ENCODE data around the gene RAB13. TPM values are rescaled to one million over a fixed set of nuclear protein-coding genes. Genes with fewer than 3 reads are reported as not detected.
"Not testable (repeated sequence)": the region's sequence is repeated elsewhere in the genome, so short reads cannot be mapped to it uniquely, and the experiment has no call there.

The RAB13 gene
- total and polyA plus RNA-seq, 2 donors (not counting 1 experiment from before 2014, with no cell fraction given), result 0.09 to 9.7 TPM

GRCh38 chr1:153984123-153984894 is 1.8 kb downstream of the RAB13 start:
- Histone ChIP-seq H3K9ac (ENCODE audit: low read length) (no peak overlapping the region), H3K27ac (ENCODE audit: low read length in 2 of 2) (no peak overlapping the region), H3K4me1 (ENCODE audit: control insufficient read depth in 2 of 2, insufficient read depth in 2 of 2, low read length in 2 of 2) (peaks cover 15 to 24% of the 10 kb centered on the region in 2 donors), H3K36me3 (replicated peaks in 1 of 2; ENCODE audit: control extremely low read depth in 1 of 2, control insufficient read depth in 1 of 2, extremely low read depth in 1 of 2, insufficient read depth in 2 of 2, low read length in 1 of 2) (no peaks in the 10 kb centered on the region), H3K4me2 (replicated peaks; ENCODE audit: low read depth, low read length, poor library complexity, severe bottlenecking) (no peak overlapping the region), H3K4me3 (ENCODE audit: control extremely low read depth in 1 of 5, extremely low read depth in 1 of 5, insufficient read depth in 1 of 5, low read depth in 2 of 5, low read length in 4 of 5) (no peak overlapping the region), H2AFZ (ENCODE audit: insufficient read depth, low read depth, low read length, poor library complexity, severe bottlenecking) (no peak overlapping the region), H3K79me2 (ENCODE audit: control insufficient read depth, insufficient read depth, low read length) (peaks cover under 1% of the 10 kb centered on the region), H4K20me1 (ENCODE audit: control insufficient read depth, insufficient read depth, low read length, poor library complexity, severe bottlenecking) (no peaks in the 10 kb centered on the region), H3K27me3 (replicated peaks in 1 of 4; ENCODE audit: control extremely low read depth in 1 of 4, control insufficient read depth in 3 of 4, insufficient read depth in 4 of 4, low read length in 3 of 4) (no peaks in the 10 kb centered on the region), H3K9me3 (ENCODE audit: control extremely low read depth in 1 of 3, control insufficient read depth in 2 of 3, insufficient read depth in 1 of 3, low read length in 2 of 3) (no peaks in the 10 kb centered on the region)
- H3K4me1 Mint-ChIP-seq, result peaks cover 28% of the 10 kb centered on the region
- H3K9me3 Mint-ChIP-seq (ENCODE audit: insufficient read depth), result no peaks in the 10 kb centered on the region
- 100% methylated on average over 2 of the region's 6 CpGs for WGBS (ENCODE audit: insufficient coverage)
- ATAC-seq (ENCODE audit: low read depth) (no peak), DNase-seq (no peak)
- peak overlapping the region; percentile 23 for H3K27ac Mint-ChIP-seq
- intact Hi-C loops (cut with micrococcal nuclease), result no loop called here
- H3K27me3 Mint-ChIP-seq, result no peaks in the 10 kb centered on the region
- H3K4me3 Mint-ChIP-seq, result peak overlapping the region; percentile 38
- TF ChIP-seq EZH2 (IDR thresholded peaks at IDR 0.05; ENCODE audit: borderline replicate concordance, insufficient read depth, low read depth, low read length, poor library complexity, severe bottlenecking), result no peak
- TF ChIP-seq CTCF (IDR thresholded peaks at IDR 0.05), result no peak
- CTCF ChIA-PET, result interaction anchor here (0.6 to 6.2 kb wide), 15 partner anchors 7 to 473 kb away, joined by 3 to 103 read pairs (median 22); partner anchors contain the start of genes DENND4B and JTB
- POLR2A ChIA-PET, result interaction anchor here (1.4 to 3.7 kb wide), 2 partner anchors 38 to 350 kb away, joined by 4 to 18 read pairs; partner anchors contain the start of gene DENND4B

GRCh38 chr1:153981735-153982134 is 4.4 kb downstream of the RAB13 start:
- H3K4me3 ChIP-seq (ENCODE audit: control extremely low read depth in 1 of 5, extremely low read depth in 1 of 5, insufficient read depth in 1 of 5, low read depth in 2 of 5, low read length in 4 of 5); H3K4me3 Mint-ChIP-seq; H4K20me1 ChIP-seq (ENCODE audit: control insufficient read depth, insufficient read depth, low read length, poor library complexity, severe bottlenecking); H3K27me3 Mint-ChIP-seq; intact Hi-C loops (cut with micrococcal nuclease); H3K9me3 ChIP-seq (ENCODE audit: control extremely low read depth in 1 of 3, control insufficient read depth in 2 of 3, insufficient read depth in 1 of 3, low read length in 2 of 3); H3K9me3 Mint-ChIP-seq (ENCODE audit: insufficient read depth); H2AFZ ChIP-seq (ENCODE audit: insufficient read depth, low read depth, low read length, poor library complexity, severe bottlenecking); ATAC-seq (ENCODE audit: low read depth); H3K27me3 ChIP-seq (replicated peaks in 1 of 4; ENCODE audit: control extremely low read depth in 1 of 4, control insufficient read depth in 3 of 4, insufficient read depth in 4 of 4, low read length in 3 of 4); DNase-seq; POLR2A ChIA-PET; H3K4me2 ChIP-seq (replicated peaks; ENCODE audit: low read depth, low read length, poor library complexity, severe bottlenecking); H3K27ac Mint-ChIP-seq; H3K27ac ChIP-seq (ENCODE audit: low read length in 2 of 2); H3K9ac ChIP-seq (ENCODE audit: low read length); H3K36me3 ChIP-seq (replicated peaks in 1 of 2; ENCODE audit: control extremely low read depth in 1 of 2, control insufficient read depth in 1 of 2, extremely low read depth in 1 of 2, insufficient read depth in 2 of 2, low read length in 1 of 2): not testable (repeated sequence)
- CTCF ChIA-PET, result interaction anchor here (1.2 kb wide), 1 partner anchor 160 kb away, joined by 3 read pairs; no protein-coding TSS in a partner anchor
- Histone ChIP-seq H3K4me1 (ENCODE audit: control insufficient read depth in 2 of 2, insufficient read depth in 2 of 2, low read length in 2 of 2) (peaks cover 19 to 24% of the 10 kb centered on the region in 2 donors), H3K79me2 (ENCODE audit: control insufficient read depth, insufficient read depth, low read length) (peaks cover 15% of the 10 kb centered on the region)
- H3K4me1 Mint-ChIP-seq, result peaks cover 38% of the 10 kb centered on the region
- 100% methylated on average over 1 of the region's 2 CpGs for WGBS (ENCODE audit: insufficient coverage)

- H3K4me3 Mint-ChIP-seq; H4K20me1 ChIP-seq (ENCODE audit: control insufficient read depth, insufficient read depth, low read length, poor library complexity, severe bottlenecking); H3K27ac ChIP-seq (ENCODE audit: low read length in 2 of 2); H3K9me3 Mint-ChIP-seq (ENCODE audit: insufficient read depth); H3K27me3 ChIP-seq (replicated peaks in 1 of 4; ENCODE audit: control extremely low read depth in 1 of 4, control insufficient read depth in 3 of 4, insufficient read depth in 4 of 4, low read length in 3 of 4); H3K4me3 ChIP-seq (ENCODE audit: control extremely low read depth in 1 of 5, extremely low read depth in 1 of 5, insufficient read depth in 1 of 5, low read depth in 2 of 5, low read length in 4 of 5); H3K4me2 ChIP-seq (replicated peaks; ENCODE audit: low read depth, low read length, poor library complexity, severe bottlenecking); H3K27me3 Mint-ChIP-seq; H2AFZ ChIP-seq (ENCODE audit: insufficient read depth, low read depth, low read length, poor library complexity, severe bottlenecking); ATAC-seq (ENCODE audit: low read depth); H3K9ac ChIP-seq (ENCODE audit: low read length); H3K27ac Mint-ChIP-seq; DNase-seq; H3K9me3 ChIP-seq (ENCODE audit: control extremely low read depth in 1 of 3, control insufficient read depth in 2 of 3, insufficient read depth in 1 of 3, low read length in 2 of 3): not testable (repeated sequence)
- POLR2A ChIA-PET, result interaction anchor here (2.0 to 2.4 kb wide), 2 partner anchors 12 to 196 kb away, joined by 5 to 20 read pairs; partner anchors contain the start of gene RPS27
- peaks cover 0 to 16% of the 10 kb centered on the region in 2 experiments for H3K36me3 ChIP-seq (replicated peaks in 1 of 2; ENCODE audit: control extremely low read depth in 1 of 2, control insufficient read depth in 1 of 2, extremely low read depth in 1 of 2, insufficient read depth in 2 of 2, low read length in 1 of 2)
- peaks cover 29% of the 10 kb centered on the region for H3K79me2 ChIP-seq (ENCODE audit: control insufficient read depth, insufficient read depth, low read length)
- CTCF ChIA-PET, result interaction anchor here (0.5 to 5.2 kb wide), 7 partner anchors 7 to 413 kb away, joined by 3 to 46 read pairs (median 6); partner anchors contain the start of genes DENND4B, RAB13, RPS27 and S100A2
- 98% methylated on average over 7 of the region's 12 CpGs for WGBS (ENCODE audit: insufficient coverage)
- intact Hi-C loops (cut with micrococcal nuclease), result loop anchor here (5.0 kb wide), 1 partner anchor 578 kb away; the partner anchor contains the start of gene UBE2Q1
- peaks cover 16 to 22% of the 10 kb centered on the region in 2 donors for H3K4me1 ChIP-seq (ENCODE audit: control insufficient read depth in 2 of 2, insufficient read depth in 2 of 2, low read length in 2 of 2)
- peaks cover 33% of the 10 kb centered on the region for H3K4me1 Mint-ChIP-seq
Measured at GRCh38 chr1:153979091-153979490, 7.0 kb downstream of the RAB13 start.
